ENCODE data around the gene PVALEF. TPM values are rescaled to one million over a fixed set of nuclear protein-coding genes. Genes with fewer than 3 reads are reported as not detected.

The PVALEF gene
- total RNA-seq, 4 donors from 2014 or later = not detected

DNA sequence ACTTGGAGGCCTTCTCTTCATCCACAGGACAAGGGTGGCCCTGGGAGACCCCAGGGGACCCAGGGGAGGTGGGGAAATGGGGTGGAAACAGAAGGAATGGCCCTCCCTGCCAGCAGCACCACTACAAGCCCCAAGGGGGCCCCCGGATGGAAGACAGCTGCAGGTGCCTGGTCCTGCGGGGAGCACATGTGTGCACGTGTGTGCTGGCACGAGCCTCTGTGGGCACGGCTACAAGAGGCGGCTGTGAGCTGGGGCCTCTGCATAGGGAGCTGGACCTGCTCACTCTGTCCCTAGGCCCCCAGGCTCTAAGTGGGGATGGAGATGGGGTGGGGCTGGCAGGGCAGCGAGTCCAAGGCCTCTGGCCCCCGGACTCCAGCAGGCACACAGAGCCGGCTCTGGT is 13.9 kb downstream of the PVALEF start:
- TF ChIP-seq, protein P1, sequence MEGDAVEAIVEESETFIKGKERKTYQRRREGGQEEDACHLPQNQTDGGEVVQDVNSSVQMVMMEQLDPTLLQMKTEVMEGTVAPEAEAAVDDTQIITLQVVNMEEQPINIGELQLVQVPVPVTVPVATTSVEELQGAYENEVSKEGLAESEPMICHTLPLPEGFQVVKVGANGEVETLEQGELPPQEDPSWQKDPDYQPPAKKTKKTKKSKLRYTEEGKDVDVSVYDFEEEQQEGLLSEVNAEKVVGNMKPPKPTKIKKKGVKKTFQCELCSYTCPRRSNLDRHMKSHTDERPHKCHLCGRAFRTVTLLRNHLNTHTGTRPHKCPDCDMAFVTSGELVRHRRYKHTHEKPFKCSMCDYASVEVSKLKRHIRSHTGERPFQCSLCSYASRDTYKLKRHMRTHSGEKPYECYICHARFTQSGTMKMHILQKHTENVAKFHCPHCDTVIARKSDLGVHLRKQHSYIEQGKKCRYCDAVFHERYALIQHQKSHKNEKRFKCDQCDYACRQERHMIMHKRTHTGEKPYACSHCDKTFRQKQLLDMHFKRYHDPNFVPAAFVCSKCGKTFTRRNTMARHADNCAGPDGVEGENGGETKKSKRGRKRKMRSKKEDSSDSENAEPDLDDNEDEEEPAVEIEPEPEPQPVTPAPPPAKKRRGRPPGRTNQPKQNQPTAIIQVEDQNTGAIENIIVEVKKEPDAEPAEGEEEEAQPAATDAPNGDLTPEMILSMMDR (IDR thresholded peaks at IDR 0.05) = no peak
- no peak for TF ChIP-seq POLR2A (IDR thresholded peaks at IDR 0.05)
- no peak for DNase-seq
- Histone ChIP-seq H3K4me1 (no peaks in the 10 kb centered on the region), H3K27ac (no peak overlapping the region), H3K36me3 (no peaks in the 10 kb centered on the region), H3K27me3 (no peaks in the 10 kb centered on the region), H3K4me3 (replicated peaks in 1 of 3) (no peak overlapping the region), H3K9me3 (no peaks in the 10 kb centered on the region)
- intact Hi-C loops (cut with DNase I) = no loop called here
- WGBS, 2 donors = 60 to 76% methylated on average over 1 to 9 of the region's 9 CpGs

DNA sequence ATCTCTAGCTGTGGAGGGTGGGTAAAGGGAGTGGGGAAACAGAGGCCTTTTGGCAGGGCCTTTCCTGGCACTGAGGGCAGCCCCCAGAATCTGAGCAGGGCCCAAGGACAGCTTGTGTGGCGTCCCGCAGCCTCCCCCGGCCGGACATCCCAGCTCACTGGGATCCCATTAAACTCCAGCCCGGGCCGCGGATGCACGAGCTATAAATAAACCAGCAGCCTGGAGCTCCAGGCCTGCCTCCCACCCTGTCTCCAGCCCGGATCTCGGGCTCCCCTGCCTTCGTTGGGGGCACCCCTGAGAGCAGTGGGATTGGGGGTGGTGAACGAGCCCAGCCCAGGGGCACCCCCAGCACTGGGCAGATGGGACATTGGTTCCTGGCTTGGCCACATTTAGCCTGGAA is 14.6 kb downstream of the PVALEF start:
- DNase-seq = no peak
- Histone ChIP-seq H3K27me3 (no peaks in the 10 kb centered on the region), H3K27ac (no peak overlapping the region), H3K9me3 (no peaks in the 10 kb centered on the region), H3K4me3 (replicated peaks in 1 of 3) (no peak overlapping the region), H3K36me3 (no peaks in the 10 kb centered on the region), H3K4me1 (no peaks in the 10 kb centered on the region)
- intact Hi-C loops (cut with DNase I) = no loop called here
- WGBS, 2 donors = 75 to 85% methylated on average over 7 to 10 of the region's 12 CpGs
- TF ChIP-seq, protein P1 (IDR thresholded peaks at IDR 0.05) = no peak
- no peak for TF ChIP-seq POLR2A (IDR thresholded peaks at IDR 0.05)

DNA sequence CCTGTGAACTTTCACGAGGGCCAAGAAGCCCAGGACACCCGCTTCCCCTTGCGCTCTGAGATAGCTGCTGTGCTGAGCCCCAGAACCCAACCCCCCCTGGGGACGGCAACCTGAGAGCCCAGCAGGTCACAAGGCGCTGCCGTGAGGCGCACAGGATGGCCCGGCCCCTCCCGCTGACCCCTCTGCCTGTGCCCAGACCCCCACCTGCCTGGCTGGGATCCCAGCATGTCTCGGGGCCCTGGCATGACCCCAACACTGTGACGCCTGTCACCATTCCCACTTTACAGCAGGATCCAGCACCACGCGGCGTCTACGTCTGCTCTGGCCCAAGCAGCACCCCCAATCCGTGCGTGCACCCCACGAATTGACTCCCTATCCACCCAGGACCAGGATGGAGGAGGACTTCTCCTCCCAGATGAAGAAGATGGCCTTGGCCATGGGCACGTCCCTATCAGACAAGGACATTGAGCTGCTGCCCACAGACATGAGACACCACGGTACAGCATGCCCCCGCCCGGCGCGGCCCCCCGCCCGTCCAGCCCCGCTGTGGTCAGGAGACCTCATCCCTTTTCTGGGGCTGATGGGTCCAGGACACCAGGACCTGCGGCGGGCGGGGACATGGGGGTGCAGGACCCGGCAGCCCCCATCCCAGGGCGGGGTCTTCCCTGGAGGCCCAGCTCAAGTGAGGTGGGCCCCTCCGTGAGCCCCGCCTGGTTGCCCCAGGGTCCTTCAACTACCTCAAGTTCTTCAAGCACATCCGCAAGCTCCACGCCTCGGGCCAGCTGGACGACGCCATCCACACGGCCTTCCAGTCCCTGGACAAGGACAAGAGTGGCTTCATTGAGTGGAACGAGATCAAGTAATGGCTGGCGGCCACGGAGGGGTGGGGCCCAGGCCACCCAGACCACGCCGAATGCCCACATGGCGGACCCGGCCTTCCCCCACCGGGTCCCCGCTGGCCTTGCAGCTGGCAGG is 15.8 kb downstream of the PVALEF start:
- 87 to 91% methylated on average over 16 to 37 of the region's 49 CpGs for WGBS, 2 donors
- no peak for DNase-seq
- TF ChIP-seq, protein P1 (IDR thresholded peaks at IDR 0.05) = no peak
- TF ChIP-seq POLR2A (IDR thresholded peaks at IDR 0.05) = no peak
- H3K27me3 ChIP-seq = no peaks in the 10 kb centered on the region
- H3K9me3 ChIP-seq = no peaks in the 10 kb centered on the region
- no peak overlapping the region for H3K27ac ChIP-seq
- H3K4me3 ChIP-seq (replicated peaks in 1 of 3) = no peak overlapping the region
- no peaks in the 10 kb centered on the region for H3K4me1 ChIP-seq
- H3K36me3 ChIP-seq = no peaks in the 10 kb centered on the region
- intact Hi-C loops (cut with DNase I) = no loop called here

DNA sequence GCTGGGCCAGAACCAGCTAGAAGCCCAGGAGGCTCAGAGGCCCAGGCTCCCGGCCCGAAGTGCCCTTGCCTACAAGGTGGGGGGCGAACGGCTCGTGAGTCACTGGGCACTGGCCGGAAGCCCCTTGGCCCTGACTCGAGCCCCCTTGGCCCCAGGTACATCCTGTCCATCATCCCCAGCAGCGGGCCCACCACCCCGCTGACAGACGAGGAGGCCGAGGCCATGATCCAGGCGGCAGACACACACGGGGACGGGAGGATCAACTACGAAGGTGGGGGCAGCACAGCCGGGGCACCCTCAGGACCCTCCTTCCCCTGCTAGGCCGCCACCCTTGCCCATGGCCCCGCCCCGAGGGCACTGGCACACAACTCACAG is 16.5 kb downstream of the PVALEF start:
- Histone ChIP-seq H3K4me1 (no peaks in the 10 kb centered on the region), H3K27ac (no peak overlapping the region), H3K9me3 (no peaks in the 10 kb centered on the region), H3K4me3 (replicated peaks in 1 of 3) (no peak overlapping the region), H3K27me3 (no peaks in the 10 kb centered on the region), H3K36me3 (no peaks in the 10 kb centered on the region)
- WGBS, 2 donors = 94% methylated on average over 12 to 14 of the region's 19 CpGs
- no peak for DNase-seq
- TF ChIP-seq POLR2A (IDR thresholded peaks at IDR 0.05) = no peak
- TF ChIP-seq, protein P1 (IDR thresholded peaks at IDR 0.05) = no peak
- intact Hi-C loops (cut with DNase I) = no loop called here

- no peaks in the 10 kb centered on the region for H3K9me3 ChIP-seq
- intact Hi-C loops (cut with DNase I) = no loop called here
- no peak for DNase-seq
- H3K4me1 ChIP-seq = no peaks in the 10 kb centered on the region
- H3K27ac ChIP-seq = no peak overlapping the region
- no peaks in the 10 kb centered on the region for H3K36me3 ChIP-seq
- H3K4me3 ChIP-seq (replicated peaks in 1 of 3) = no peak overlapping the region
- TF ChIP-seq, protein P1 (IDR thresholded peaks at IDR 0.05) = no peak
- no peak for TF ChIP-seq POLR2A (IDR thresholded peaks at IDR 0.05)
- no peaks in the 10 kb centered on the region for H3K27me3 ChIP-seq
- 75% methylated on average over 4 of the region's 5 CpGs; no CpG with 5 or more reads in 1 of the 2 donors for WGBS, 2 donors
These were observed 17.3 kb downstream of the PVALEF start for GRCh38 chr17:81182596-81182995.
